ENCODE data around the gene PPM1J. TPM values are rescaled to one million over a fixed set of nuclear protein-coding genes. Genes with fewer than 3 reads are reported as not detected.

PPM1J gene
- total and polyA plus RNA-seq, 2 of the 8 experiments (the other 6 are each of a cell fraction or from before 2014, with no cell fraction given): 19.4 to 31.6 TPM

DNA sequence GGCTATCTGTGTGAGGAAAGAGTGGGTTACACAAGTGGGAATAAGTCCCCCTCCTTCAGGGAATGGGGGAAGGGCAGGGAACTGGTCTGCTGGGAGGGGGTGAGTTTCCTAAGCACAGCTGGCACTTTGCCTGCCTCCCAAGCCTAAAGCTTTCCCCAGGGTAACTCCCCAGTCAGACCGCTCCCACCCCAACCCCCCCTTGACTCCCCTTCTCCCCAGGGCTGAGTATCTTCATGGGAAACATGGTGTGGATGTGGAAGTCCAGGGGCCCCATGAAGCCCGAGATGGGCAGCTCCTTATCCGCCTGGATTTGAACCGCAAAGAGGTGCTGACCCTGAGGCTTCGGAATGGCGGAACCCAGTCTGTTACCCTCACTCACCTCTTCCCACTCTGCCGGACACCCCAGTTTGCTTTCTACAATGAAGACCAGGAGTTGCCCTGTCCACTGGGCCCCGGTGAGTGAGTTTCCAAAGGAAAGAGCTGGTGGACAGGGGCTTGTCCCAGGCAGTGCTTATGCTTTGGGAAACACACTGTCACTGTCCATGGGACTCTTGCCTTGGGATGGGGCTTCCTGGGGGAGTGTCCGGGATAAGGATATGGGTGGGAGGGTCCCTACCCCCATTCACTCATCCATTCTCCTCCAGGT lies 25.8 kb downstream of the PPM1J start:
- DNase-seq (ENCODE audit: low read depth in 1 of 2, low spot score in 2 of 2) (no peak), FAIRE-seq (no peak)
- Histone ChIP-seq H2BK120ac (replicated peaks; ENCODE audit: low read depth, low read length) (no peak overlapping the region), H4K5ac (ENCODE audit: insufficient read length, low read depth, low read length) (no peak overlapping the region), H3K9me3 (ENCODE audit: insufficient read depth in 2 of 2, low read depth in 1 of 2, low read length in 1 of 2) (no peaks in the 10 kb centered on the region), H3K27me3 (replicated peaks in 1 of 4; ENCODE audit: control insufficient read depth in 3 of 4, extremely low read depth in 1 of 4, insufficient read depth in 3 of 4, low read length in 3 of 4) (no peaks in the 10 kb centered on the region), H3K79me1 (ENCODE audit: low read depth, low read length) (peaks cover 3% of the 10 kb centered on the region), H3K56ac (replicated peaks; ENCODE audit: insufficient read length, low read depth, low read length) (no peak overlapping the region), H2BK15ac (ENCODE audit: low read length) (no peak overlapping the region), H3K27ac (ENCODE audit: low read depth, low read length) (no peak overlapping the region), H3K18ac (ENCODE audit: extremely low read depth, low read length) (no peak overlapping the region), H3K4me3 (ENCODE audit: extremely low read depth in 1 of 4, insufficient read depth in 2 of 4, low read depth in 3 of 4, low read length in 4 of 4) (no peak overlapping the region), H2BK20ac (ENCODE audit: low read length) (no peak overlapping the region), H3K4me1 (replicated peaks in 1 of 4; ENCODE audit: control insufficient read depth in 3 of 4, insufficient read depth in 4 of 4, low read length in 3 of 4) (peaks cover 0 to 2% (median 0%) of the 10 kb centered on the region in 4 experiments; a peak in 2 of 7 replicates), H3K23me2 (ENCODE audit: low read depth, low read length) (no peaks in the 10 kb centered on the region), H4K8ac (ENCODE audit: extremely low read depth, insufficient read depth, low read length) (no peak overlapping the region), H3K79me2 (ENCODE audit: control insufficient read depth in 1 of 2, insufficient read depth in 2 of 2, low read length in 2 of 2) (no peaks in the 10 kb centered on the region), H3K14ac (ENCODE audit: insufficient read length) (no peak overlapping the region), H2BK5ac (ENCODE audit: low read depth, low read length) (no peak overlapping the region), H2AFZ (ENCODE audit: low read length) (no peak overlapping the region), H2AK5ac (ENCODE audit: low read depth, low read length) (peak overlapping the region; percentile 65; the same call in 1 of the 2 replicates), H3K36me3 (ENCODE audit: control insufficient read depth in 2 of 4, insufficient read depth in 4 of 4, low read length in 3 of 4) (peaks cover 6 to 29% (median 16%) of the 10 kb centered on the region in 4 experiments), H3K9ac (replicated peaks in 1 of 4; ENCODE audit: extremely low read depth in 1 of 4, low read depth in 3 of 4, low read length in 3 of 4) (no peak overlapping the region), H4K91ac (replicated peaks; ENCODE audit: insufficient read length, low read length) (no peak overlapping the region), H3K4ac (replicated peaks; ENCODE audit: insufficient read length, low read depth, low read length) (no peak overlapping the region), H3K23ac (ENCODE audit: insufficient read length) (no peak overlapping the region), H2BK12ac (ENCODE audit: low read depth, low read length) (no peak overlapping the region), H3K4me2 (ENCODE audit: insufficient read depth in 1 of 2, low read depth in 2 of 2, low read length in 2 of 2) (no peak overlapping the region), H4K20me1 (replicated peaks in 1 of 2; ENCODE audit: control insufficient read depth in 1 of 2, insufficient read depth in 2 of 2, low read length in 2 of 2) (peaks cover 0 to 11% of the 10 kb centered on the region in 2 experiments)
- ChIA-PET CTCF (ENCODE audit: partially characterized antibody) (interaction anchor here (0.9 to 3.0 kb wide), 6 partner anchors 11 to 29 kb away, joined by 3 to 10 read pairs (median 4); partner anchors contain the start of gene MOV10), POLR2A (ENCODE audit: partially characterized antibody) (interaction anchor here (0.9 to 6.0 kb wide), 6 partner anchors 10 to 70 kb away, joined by 3 to 32 read pairs (median 8); partner anchors contain the start of genes CAPZA1, MOV10 and ST7L)
- no peak for TF ChIP-seq ZNF274 (IDR thresholded peaks at IDR 0.05; ENCODE audit: borderline replicate concordance, extremely low read depth, low read length)
- WGBS, 2 experiments (ENCODE audit: extremely low coverage in 1 of 2, insufficient coverage in 1 of 2, insufficient read length in 1 of 2, insufficient replicate concordance in 2 of 2, low coverage in 1 of 2, low lambda C conversion rate in 2 of 2, missing lambda C conversion rate in 1 of 2): 99% methylated on average over 9 of the region's 9 CpGs; no CpG with 5 or more reads in 1 of the 2 experiments

Measured in H1 (cell line).